ENCODE measurements around the gene SSC5D. TPM values are rescaled to one million over a fixed set of nuclear protein-coding genes. Genes with fewer than 3 reads are reported as not detected.

SSC5D gene
- total RNA-seq, 1 experiment from 2014 or later: 1.5 TPM

DNA sequence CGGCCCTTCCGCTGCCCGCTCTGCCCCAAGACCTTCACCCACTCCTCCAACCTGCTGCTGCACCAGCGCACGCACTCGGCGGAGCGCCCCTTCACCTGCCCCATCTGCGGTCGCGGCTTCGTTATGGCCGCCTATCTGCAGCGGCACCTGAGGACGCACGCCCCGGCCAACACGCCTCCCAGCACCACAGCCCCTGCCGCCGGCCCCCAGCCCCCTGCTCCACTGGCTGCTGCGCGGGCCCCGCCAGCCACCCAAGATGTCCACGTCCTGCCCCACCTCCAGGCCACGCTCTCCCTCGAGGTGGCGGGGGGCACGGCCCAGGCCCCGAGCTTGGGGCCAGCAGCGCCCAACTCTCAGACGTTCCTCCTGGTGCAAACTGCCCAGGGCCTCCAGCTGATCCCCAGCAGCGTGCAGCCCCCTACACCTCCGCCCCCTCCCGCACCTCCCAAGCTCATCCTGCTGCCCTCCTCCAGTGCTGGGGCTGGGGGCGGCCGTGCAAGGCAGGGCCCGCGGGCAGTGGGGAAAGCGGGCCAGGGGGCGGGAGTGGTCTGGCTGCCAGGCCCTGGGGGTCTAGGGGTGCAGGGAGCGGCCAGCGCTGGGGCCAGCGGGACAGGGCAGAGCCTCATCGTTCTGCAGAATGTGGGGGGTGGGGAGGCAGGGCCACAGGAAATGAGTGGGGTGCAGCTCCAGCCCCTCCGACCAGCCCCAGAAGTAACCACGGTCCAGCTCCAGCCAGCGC is 5.1 kb upstream of the SSC5D start:
- no peaks in the 10 kb centered on the region for H4K20me1 ChIP-seq (ENCODE audit: insufficient read depth)
- H3K9me3 ChIP-seq (ENCODE audit: control insufficient read depth in 1 of 2, insufficient read depth in 1 of 2, low read depth in 1 of 2, low read length in 2 of 2): no peaks in the 10 kb centered on the region
- peaks cover 19% of the 10 kb centered on the region for H3K79me2 ChIP-seq (ENCODE audit: insufficient read depth, low read length)
- TF ChIP-seq ZFX (IDR thresholded peaks at IDR 0.05) (no peak), SIN3A (IDR thresholded peaks at IDR 0.05; ENCODE audit: low read depth) (no peak), CBX3 (IDR thresholded peaks at IDR 0.05; ENCODE audit: low read depth) (no peak), SP1 (IDR thresholded peaks at IDR 0.05; ENCODE audit: low read depth) (no peak), TCF7L2 (IDR thresholded peaks at IDR 0.05; ENCODE audit: borderline replicate concordance, extremely low read depth, insufficient read depth, insufficient read length) (no peak), ELF1 (IDR thresholded peaks at IDR 0.05; ENCODE audit: borderline replicate concordance, low read depth) (no peak), CEBPB (IDR thresholded peaks at IDR 0.05; ENCODE audit: low read depth) (no peak), ZNF274 (IDR thresholded peaks at IDR 0.05; ENCODE audit: low read depth, low read length) (no peak), EGR1 (IDR thresholded peaks at IDR 0.05; ENCODE audit: low read depth) (no peak), YY1 (IDR thresholded peaks at IDR 0.05; ENCODE audit: extremely low read depth, insufficient replicate concordance, low read depth, low read length) (no peak), FOSL1 (IDR thresholded peaks at IDR 0.05; ENCODE audit: low read depth) (no peak), RAD21 (IDR thresholded peaks at IDR 0.05; ENCODE audit: low read depth) (no peak), EZH2 (IDR thresholded peaks at IDR 0.05) (no peak)
- TF ChIP-seq, protein P1, sequence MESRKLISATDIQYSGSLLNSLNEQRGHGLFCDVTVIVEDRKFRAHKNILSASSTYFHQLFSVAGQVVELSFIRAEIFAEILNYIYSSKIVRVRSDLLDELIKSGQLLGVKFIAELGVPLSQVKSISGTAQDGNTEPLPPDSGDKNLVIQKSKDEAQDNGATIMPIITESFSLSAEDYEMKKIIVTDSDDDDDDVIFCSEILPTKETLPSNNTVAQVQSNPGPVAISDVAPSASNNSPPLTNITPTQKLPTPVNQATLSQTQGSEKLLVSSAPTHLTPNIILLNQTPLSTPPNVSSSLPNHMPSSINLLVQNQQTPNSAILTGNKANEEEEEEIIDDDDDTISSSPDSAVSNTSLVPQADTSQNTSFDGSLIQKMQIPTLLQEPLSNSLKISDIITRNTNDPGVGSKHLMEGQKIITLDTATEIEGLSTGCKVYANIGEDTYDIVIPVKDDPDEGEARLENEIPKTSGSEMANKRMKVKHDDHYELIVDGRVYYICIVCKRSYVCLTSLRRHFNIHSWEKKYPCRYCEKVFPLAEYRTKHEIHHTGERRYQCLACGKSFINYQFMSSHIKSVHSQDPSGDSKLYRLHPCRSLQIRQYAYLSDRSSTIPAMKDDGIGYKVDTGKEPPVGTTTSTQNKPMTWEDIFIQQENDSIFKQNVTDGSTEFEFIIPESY (IDR thresholded peaks at IDR 0.05; ENCODE audit: extremely low read depth, insufficient replicate concordance, low read length): no peak
- TF ChIP-seq, protein P2, sequence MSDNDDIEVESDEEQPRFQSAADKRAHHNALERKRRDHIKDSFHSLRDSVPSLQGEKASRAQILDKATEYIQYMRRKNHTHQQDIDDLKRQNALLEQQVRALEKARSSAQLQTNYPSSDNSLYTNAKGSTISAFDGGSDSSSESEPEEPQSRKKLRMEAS (IDR thresholded peaks at IDR 0.05): no peak
- CTCF ChIA-PET: no interaction called here
- no peaks in the 10 kb centered on the region for H3K27me3 ChIP-seq (ENCODE audit: insufficient read depth, low read length)
- no peak overlapping the region for H2AFZ ChIP-seq (ENCODE audit: low read depth, low read length, poor library complexity, severe bottlenecking)
- intact Hi-C loops (cut with micrococcal nuclease): no loop called here
- no peak overlapping the region for H3K9ac ChIP-seq (ENCODE audit: low read length)
- no peaks in the 10 kb centered on the region for H3K9me2 ChIP-seq (ENCODE audit: insufficient read depth)
- RAD21 ChIA-PET (ENCODE audit: low non-redundant PET in 1 of 2, low total read pairs in 2 of 2, uncharacterized antibody in 2 of 2, unreplicated experiment in 2 of 2): no interaction called here
- H3K36me3 ChIP-seq (ENCODE audit: control insufficient read depth in 1 of 2, insufficient read depth in 2 of 2, low read length in 2 of 2): no peaks in the 10 kb centered on the region
- ATAC-seq (no peak), DNase-seq (ENCODE audit: low read depth, low spot score) (no peak)
- H3K4me1 ChIP-seq (ENCODE audit: control insufficient read depth in 1 of 2, insufficient read depth in 2 of 2, low read length in 2 of 2): peaks cover 13 to 37% of the 10 kb centered on the region in 2 experiments
- no peak overlapping the region for H3K4me2 ChIP-seq (ENCODE audit: low read length)
- no TSS peak for BruUV-seq (replicated peaks)
- POLR2A ChIA-PET: no interaction called here
- H3K27ac ChIP-seq (ENCODE audit: low read depth, low read length): no peak overlapping the region
- no peak overlapping the region for H3K4me3 ChIP-seq (replicated peaks in 1 of 2; ENCODE audit: low read depth in 1 of 2, low read length in 2 of 2)
